HFF-Myc (cell line): ENCODE measurements around the gene FAM181B.

Experiments used
- DNase-seq: peaks from one replicate; pipeline ENCODE4 v3.0.0-alpha.2; 2011; ENCODE audit warnings: low read depth; ENCODE audit errors: extremely low read depth
- H3K4me3 ChIP-seq: replicated peaks from 2 replicates; pipeline ENCODE4 v1.5.1; 2011; ENCODE audit warnings: low read depth, mild to moderate bottlenecking, control low read depth, low read length
- TF ChIP-seq, protein P1 (sequence below): IDR thresholded peaks from 2 replicates; pipeline ENCODE4 v1.5.1; 2012; ENCODE audit warnings: mild to moderate bottlenecking, low read depth, low read length, control low read depth; ENCODE audit errors: missing control alignments

Gene FAM181B, protein sequence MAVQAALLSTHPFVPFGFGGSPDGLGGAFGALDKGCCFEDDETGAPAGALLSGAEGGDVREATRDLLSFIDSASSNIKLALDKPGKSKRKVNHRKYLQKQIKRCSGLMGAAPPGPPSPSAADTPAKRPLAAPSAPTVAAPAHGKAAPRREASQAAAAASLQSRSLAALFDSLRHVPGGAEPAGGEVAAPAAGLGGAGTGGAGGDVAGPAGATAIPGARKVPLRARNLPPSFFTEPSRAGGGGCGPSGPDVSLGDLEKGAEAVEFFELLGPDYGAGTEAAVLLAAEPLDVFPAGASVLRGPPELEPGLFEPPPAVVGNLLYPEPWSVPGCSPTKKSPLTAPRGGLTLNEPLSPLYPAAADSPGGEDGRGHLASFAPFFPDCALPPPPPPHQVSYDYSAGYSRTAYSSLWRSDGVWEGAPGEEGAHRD

DNA sequence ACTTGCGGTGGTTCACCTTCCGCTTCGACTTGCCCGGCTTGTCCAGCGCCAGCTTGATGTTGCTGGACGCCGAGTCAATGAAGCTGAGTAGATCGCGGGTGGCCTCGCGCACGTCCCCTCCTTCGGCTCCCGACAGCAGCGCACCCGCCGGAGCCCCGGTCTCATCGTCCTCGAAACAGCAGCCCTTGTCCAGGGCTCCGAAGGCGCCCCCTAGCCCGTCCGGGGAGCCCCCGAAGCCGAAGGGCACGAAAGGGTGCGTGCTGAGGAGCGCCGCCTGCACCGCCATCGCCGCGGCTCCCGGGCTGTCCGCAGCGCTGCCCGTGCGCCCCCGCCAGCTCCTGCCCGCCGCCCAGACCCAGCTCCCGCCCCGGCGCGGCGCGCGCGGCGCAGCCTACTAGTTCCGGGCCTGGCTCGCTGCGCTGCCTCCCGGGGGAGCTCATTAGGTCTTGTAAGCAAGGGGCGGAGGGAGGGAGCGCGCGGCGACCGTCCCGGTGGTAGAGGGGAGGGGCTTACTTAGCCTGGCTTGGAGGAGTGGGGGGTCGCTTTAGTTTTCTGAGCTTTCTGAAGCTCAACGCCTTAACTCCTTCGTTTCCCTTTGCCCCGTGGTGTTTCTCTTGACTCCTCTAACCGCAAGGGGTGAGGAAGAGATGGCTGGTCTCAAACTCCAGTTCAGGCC lies at the start of gene FAM181B:
TSS of gene FAM181B (minus strand) at position 421 of the 676 bp plus-strand sequence. CDS start at position 286, 135 bp downstream.
- no peak within 1 kb of the TSS for H3K4me3 ChIP-seq
- TF ChIP-seq, protein P1, sequence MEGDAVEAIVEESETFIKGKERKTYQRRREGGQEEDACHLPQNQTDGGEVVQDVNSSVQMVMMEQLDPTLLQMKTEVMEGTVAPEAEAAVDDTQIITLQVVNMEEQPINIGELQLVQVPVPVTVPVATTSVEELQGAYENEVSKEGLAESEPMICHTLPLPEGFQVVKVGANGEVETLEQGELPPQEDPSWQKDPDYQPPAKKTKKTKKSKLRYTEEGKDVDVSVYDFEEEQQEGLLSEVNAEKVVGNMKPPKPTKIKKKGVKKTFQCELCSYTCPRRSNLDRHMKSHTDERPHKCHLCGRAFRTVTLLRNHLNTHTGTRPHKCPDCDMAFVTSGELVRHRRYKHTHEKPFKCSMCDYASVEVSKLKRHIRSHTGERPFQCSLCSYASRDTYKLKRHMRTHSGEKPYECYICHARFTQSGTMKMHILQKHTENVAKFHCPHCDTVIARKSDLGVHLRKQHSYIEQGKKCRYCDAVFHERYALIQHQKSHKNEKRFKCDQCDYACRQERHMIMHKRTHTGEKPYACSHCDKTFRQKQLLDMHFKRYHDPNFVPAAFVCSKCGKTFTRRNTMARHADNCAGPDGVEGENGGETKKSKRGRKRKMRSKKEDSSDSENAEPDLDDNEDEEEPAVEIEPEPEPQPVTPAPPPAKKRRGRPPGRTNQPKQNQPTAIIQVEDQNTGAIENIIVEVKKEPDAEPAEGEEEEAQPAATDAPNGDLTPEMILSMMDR: no peak
- no peak for DNase-seq

DNA sequence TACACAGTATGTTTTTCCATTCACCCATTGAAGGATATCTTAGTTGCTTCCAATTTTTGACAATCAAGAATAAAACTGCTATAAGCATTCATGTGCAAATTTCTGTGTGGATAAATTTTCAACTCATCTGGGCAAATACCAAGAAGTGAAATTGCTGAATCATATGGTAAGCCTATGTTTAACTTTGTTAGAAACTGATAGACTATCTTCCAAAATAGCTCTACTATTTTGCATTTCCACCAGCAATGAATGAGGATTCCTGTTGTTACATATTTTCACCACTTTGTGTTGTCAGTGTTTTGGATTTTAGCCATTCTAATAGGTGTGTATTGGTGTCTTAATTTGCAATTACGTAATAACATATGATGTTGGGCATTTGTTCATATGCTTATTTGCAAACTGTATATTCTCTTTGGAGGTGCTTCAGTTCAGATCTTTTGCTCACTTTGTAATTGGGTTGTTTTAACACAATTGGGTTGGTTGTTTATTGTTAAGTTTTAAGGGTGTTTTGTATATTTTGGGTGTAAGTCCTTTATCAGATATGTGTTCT lies 49.2 kb upstream of the FAM181B start:
- TF ChIP-seq, protein P1: no peak
- no peak for DNase-seq
- no peak overlapping the region for H3K4me3 ChIP-seq

DNA sequence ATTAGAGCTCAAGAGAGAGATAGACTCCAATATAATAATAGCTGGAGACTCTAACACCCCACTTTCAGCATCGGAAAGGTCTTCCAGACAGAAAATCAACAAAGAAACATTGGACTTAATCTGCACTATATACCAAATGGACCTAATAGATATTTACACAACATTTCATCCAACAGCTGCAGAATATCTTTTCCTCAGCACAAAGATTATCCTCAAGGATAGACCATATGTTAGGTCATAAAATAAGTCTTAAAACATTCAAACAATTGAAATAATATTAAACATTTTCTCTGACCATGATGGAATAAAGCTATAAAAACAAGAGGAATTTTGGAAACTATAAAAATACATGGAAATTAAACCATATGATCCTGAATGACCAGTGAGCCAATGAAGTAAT lies 45.1 kb upstream of the FAM181B start:
- DNase-seq: no peak
- no peak overlapping the region for H3K4me3 ChIP-seq
- TF ChIP-seq, protein P1: no peak

DNA sequence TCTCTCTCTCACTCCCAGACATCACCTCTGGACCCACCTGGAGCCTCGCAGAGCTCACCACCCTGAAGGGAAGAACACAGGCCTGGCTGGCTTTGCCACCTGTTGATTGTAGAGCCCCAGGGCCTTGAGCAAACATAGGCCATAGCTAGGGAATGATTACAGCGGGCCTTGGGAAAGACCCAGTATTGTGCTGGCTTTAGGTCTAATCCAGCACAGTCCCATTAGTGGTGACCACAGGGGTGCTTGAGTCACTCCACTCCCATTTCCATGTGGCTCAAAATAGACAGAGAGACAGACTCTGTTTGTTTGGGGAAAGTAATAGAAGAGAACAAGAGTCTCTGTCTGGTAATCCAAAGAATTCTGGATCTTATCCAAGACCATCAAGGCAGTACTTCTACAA lies 42.7 kb upstream of the FAM181B start:
- TF ChIP-seq, protein P1: no peak
- no peak for DNase-seq
- no peak overlapping the region for H3K4me3 ChIP-seq

DNA sequence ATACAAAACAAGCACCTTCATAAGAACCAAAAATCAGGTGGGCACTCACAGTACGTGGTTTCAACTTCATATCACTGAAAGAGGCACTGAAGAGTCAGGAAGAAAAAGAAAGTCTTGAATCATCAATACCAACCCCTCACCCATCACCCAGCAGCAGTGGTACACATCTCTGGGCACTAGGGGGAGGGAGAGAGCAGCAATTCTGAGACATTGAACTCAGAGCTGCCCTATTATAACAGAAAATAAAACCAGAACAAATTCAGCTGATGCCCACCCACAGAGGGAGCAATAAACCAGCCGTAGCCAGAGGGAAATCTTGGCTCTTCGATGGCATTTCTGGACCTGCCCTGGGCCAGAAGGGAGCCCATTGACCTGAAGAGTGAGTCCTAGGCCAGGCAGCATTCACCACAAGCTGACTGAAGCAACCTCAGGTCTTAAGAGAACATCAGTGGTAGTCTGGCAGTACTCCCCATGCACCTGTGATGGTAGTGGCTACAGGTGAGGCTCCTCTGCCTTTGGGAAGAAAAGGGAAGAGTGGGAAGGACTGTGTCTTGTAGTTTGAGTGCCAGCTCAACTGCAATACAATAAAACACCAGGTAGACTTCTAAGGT lies 42.2 kb upstream of the FAM181B start:
- no peak overlapping the region for H3K4me3 ChIP-seq
- peak; percentile 25 for DNase-seq
- TF ChIP-seq, protein P1: peak; percentile 76

DNA sequence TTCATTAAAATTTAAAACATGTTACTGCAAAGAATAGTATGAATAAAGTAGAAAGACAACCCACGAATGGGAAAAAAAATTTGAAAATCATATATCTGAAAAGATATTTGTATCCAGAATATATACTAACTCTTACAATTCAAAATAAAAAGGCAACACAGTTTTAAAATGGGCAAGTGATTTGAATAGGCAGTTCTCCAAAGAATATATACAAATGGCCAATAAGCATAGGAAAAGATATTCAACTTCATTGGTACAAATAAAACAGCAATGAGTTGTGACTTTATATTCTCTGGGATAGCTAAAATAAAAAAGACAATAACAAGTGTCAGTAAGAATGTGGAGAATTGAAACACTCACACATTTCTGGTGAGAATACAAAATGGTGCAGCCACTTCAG lies 41.6 kb upstream of the FAM181B start:
- DNase-seq: no peak
- TF ChIP-seq, protein P1: no peak
- no peak overlapping the region for H3K4me3 ChIP-seq
